Coronary artery (tissue), 2 donors: ENCODE data around the gene EHF.

ENCODE experiments used
- DNase-seq: peaks from one replicate; pipeline ENCODE4 v3.0.0-alpha.2; 2017; ENCODE audit warnings: low spot score
- H3K27ac ChIP-seq, 2 donors: fragments of 200-600 bp; sonication (generic); one replicate each; pipeline ENCODE4 v1.5.1; 2016 to 2019
- H3K4me3 ChIP-seq: fragments of 200-600 bp; sonication (generic); 2 replicates; pipeline ENCODE4 v1.5.1; 2016; ENCODE audit warnings: mild to moderate bottlenecking, moderate library complexity
- TF ChIP-seq, protein P1 (sequence below): fragments of 200-600 bp; sonication (generic); IDR thresholded peaks from one replicate; pipeline ENCODE4 v1.5.1; 2019; ENCODE audit warnings: antibody characterized with exemption

EHF gene

DNA sequence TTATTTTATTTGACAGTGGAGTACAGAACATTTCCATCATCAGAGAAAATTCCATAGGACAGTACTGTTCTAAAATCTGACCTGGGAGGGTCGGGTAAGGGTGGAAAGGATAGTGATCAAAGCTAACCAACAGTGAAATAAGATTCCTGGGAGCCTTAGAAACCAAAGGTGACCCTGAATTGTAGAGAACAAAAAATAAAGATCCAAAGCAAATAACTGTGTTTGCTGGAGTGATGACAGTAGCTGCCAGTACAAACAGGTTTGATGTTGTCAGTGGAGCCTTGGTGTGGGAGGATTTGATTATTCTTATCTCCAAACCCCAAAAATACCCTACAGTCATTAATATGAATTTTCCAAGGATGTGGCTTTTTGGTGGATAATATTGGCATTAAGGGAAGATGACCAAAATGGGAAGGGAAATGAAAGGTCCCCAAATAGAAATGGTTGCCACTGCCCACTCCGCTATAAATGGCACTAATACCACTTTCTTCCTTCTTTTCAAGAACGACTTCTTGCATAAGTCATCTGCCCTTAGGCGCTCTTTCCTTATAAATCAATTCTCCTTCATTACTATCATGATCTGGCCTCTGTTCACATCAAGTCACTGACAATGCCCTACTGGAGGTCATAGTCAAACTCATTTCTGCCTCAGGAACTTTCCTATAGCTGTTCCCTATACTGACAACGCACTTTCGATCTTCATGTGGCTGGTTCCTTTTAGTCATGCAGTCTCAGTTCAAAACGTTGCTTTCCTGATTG lies 44.4 kb downstream of the EHF start:
- H3K27ac ChIP-seq, result no peak overlapping the region
- no peak for DNase-seq
- no peak overlapping the region for H3K4me3 ChIP-seq
- TF ChIP-seq, protein P1, sequence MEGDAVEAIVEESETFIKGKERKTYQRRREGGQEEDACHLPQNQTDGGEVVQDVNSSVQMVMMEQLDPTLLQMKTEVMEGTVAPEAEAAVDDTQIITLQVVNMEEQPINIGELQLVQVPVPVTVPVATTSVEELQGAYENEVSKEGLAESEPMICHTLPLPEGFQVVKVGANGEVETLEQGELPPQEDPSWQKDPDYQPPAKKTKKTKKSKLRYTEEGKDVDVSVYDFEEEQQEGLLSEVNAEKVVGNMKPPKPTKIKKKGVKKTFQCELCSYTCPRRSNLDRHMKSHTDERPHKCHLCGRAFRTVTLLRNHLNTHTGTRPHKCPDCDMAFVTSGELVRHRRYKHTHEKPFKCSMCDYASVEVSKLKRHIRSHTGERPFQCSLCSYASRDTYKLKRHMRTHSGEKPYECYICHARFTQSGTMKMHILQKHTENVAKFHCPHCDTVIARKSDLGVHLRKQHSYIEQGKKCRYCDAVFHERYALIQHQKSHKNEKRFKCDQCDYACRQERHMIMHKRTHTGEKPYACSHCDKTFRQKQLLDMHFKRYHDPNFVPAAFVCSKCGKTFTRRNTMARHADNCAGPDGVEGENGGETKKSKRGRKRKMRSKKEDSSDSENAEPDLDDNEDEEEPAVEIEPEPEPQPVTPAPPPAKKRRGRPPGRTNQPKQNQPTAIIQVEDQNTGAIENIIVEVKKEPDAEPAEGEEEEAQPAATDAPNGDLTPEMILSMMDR, result no peak

DNA sequence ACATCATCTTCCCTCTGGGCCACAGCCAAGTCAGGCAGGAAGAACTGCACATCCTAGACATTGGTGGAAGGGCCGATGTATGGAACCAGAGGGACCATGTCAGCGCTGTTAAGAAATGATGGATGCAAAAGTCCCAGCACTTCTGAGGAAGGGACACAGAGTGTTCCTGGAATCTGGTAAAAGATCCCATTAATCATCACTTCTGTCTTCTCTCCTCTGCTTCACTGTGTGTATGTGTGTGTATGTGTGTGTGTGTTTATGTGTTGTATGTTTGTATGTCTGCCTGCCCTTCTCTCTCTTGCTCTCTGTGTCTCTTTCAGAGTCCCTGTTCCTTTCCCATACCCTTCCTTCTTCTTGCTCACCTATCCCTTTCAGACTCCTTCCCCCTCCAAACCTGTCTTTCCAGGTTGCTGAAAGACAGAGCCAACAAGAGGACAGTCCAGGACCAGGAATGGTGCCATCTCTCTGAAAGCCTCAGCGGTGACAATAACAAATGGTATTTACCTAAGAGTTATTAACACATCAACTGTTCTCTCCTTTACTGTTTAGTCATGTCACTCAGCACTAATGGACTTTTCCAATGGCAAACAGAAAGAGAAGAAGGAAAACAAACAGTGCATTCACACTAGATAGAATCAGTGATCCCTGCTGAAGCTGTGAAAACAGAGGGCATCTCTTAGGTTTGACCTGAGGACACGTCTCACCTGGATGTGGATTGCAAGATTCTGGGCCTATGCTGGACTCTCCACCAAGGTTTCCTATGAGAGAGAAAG lies 47.1 kb downstream of the EHF start:
- TF ChIP-seq, protein P1, result no peak
- H3K4me3 ChIP-seq, result no peak overlapping the region
- no peak overlapping the region for H3K27ac ChIP-seq
- DNase-seq, result no peak

DNA sequence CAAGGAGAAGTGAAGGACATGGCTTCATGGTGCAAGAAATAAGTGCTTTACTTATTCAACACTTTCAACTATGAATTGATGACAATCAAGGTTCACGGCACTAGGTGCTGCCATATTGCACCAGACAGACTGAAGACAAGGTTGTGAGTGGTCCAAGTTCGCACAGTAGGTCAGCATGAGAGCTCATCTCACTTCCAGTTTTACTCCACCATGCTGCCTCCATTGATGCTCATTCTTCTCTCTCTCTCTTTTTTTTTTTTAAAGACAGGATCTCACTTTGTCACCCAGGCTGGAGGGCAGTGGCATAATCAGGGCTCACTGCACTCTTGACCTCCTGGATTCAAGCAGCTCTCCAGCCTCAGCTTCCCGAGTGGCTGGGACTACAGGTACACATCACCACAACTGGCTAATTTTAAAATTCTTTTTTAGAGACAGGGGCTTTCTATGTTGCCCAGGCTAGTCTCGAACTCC lies 47.7 kb downstream of the EHF start:
- H3K27ac ChIP-seq, result no peak overlapping the region
- no peak for DNase-seq
- H3K4me3 ChIP-seq, result no peak overlapping the region
- TF ChIP-seq, protein P1, result no peak

DNA sequence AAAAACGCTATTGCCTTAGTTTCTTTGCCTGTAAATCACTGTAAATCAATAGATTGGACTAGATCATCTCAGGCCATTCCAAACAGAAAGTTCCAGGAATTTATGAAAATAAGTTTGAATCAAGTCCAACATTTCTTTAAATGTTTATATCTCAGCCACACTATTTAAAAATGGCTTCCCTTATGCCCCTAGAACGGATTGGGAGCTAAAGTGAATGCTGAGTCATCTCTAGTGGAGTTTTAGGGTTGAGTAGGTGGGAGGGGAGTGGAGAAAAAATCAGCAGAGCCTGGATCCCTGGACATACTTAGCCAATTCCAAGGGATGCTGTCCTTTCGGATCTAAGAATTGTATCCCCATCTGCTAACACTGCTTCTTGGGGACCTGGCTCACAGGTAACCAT lies 48.6 kb downstream of the EHF start:
- TF ChIP-seq, protein P1, result no peak
- Histone ChIP-seq H3K27ac (no peak overlapping the region), H3K4me3 (no peak overlapping the region)
- no peak for DNase-seq

DNA sequence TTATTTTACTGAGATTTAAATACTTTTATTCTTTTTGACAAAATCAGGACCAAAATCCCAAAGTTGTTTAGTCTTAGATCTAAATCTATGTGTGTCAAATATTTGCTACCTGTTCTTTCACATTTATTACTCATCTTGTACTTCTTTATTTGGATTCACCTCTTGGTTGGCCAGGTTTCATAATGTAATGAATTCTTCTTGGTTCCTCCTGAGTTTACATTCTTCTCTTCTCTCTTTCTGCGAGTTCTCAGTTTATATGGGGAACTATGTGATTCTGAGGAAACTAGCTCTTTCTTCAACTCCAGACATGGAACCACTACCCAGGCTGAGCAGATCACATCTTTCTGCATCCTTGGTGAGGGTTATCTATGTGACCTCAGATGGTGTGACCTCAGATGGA lies 50.2 kb downstream of the EHF start:
- Histone ChIP-seq H3K27ac (no peak overlapping the region), H3K4me3 (no peak overlapping the region)
- DNase-seq, result no peak
- TF ChIP-seq, protein P1, result no peak

DNA sequence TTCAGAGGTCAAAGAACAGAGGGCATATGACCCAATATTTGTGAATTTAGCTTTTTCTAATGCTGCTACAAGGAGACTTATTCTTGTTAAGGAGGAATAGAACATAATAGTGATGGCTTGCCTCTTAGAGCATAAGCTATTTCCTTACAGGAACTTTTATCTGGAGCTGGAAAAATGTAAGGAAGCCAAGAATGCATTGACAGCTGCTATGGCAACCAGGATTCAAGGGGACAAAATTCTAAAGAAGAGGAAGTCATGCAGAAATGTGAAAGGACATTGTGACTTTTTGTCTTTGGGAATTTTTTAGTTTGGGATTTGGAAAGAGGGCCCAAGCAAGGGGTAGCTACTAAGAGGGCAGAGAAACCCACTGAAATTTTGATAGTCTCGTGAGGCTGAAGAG lies 51.1 kb downstream of the EHF start:
- TF ChIP-seq, protein P1, result no peak
- DNase-seq, result no peak
- H3K27ac ChIP-seq, result no peak overlapping the region
- H3K4me3 ChIP-seq, result no peak overlapping the region

DNA sequence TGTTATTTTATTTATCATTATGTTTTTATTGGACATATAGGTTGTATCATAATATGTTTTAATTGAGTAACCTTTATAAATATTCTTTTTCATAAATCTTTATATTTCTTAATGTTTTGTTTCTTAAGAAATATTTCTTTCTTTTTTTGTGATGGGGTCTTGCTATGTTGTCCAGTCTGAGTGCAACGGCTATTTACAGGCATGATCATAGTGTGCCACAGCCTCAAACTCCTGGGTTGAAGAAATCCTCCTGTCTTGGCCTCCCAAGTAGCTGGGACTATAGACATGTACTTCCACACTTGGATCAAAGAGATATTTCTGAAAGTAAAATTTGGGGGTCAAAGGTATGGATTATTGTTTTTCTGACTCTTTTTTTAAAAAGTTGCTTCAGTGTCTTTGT lies 53.1 kb downstream of the EHF start:
- H3K27ac ChIP-seq, result no peak overlapping the region
- TF ChIP-seq, protein P1, result no peak

More for the DNA sequence above, 53.1 kb downstream of the EHF start:
- no peak overlapping the region for H3K4me3 ChIP-seq
- DNase-seq, result no peak
